MCF 10A (cell line): ENCODE data around the gene DNHD1. TPM values are rescaled to one million over a fixed set of nuclear protein-coding genes. Genes with fewer than 3 reads are reported as not detected.

ENCODE experiments used
- BruUV-seq: library from RNA; stranded (reverse); fragments of 400-500 nt; replicated peaks from 2 replicates; lab custom pipeline; 2021; lab: Mats Ljungman, UMichigan
- CTCF ChIA-PET: fragments of 300-600 bp; sonication (Branson Sonifier 250); formaldehyde crosslinking; extraction: SDS; loops from one replicate; lab custom pipeline; 2021; ENCODE audit warnings: antibody characterized with exemption, inconsistent platforms; lab: Yijun Ruan, JAX
- POLR2A ChIA-PET: fragments of 300-600, 350-650 bp; sonication (Branson Sonifier 250); formaldehyde crosslinking; extraction: SDS; loops from one replicate; lab custom pipeline; 2020; ENCODE audit warnings: antibody characterized with exemption, inconsistent platforms; lab: Yijun Ruan, JAX
- DNase-seq: peaks from one replicate; pipeline ENCODE4 v3.0.0-alpha.2; 2018; ENCODE audit not compliant: unreplicated experiment
- H3K27ac Mint-ChIP-seq: one replicate; pipeline ENCODE4 v1.8.0; 2022; ENCODE audit warnings: mild to moderate bottlenecking, low read depth, mixed read lengths; ENCODE audit not compliant: unreplicated experiment
- H3K27me3 Mint-ChIP-seq: one replicate; pipeline ENCODE4 v1.8.0; 2022; ENCODE audit warnings: mixed read lengths; ENCODE audit not compliant: insufficient read depth, unreplicated experiment
- H3K36me3 Mint-ChIP-seq: one replicate; pipeline ENCODE4 v1.8.0; 2022; ENCODE audit warnings: mild to moderate bottlenecking, moderate library complexity, mixed read lengths; ENCODE audit not compliant: insufficient read depth, unreplicated experiment
- H3K4me1 Mint-ChIP-seq: one replicate; pipeline ENCODE4 v1.8.0; 2022; ENCODE audit warnings: mixed read lengths; ENCODE audit not compliant: insufficient read depth, unreplicated experiment
- H3K4me3 Mint-ChIP-seq: one replicate; pipeline ENCODE4 v1.8.0; 2022; ENCODE audit warnings: mild to moderate bottlenecking, moderate library complexity, mixed read lengths; ENCODE audit not compliant: unreplicated experiment
- H3K9me3 Mint-ChIP-seq: one replicate; pipeline ENCODE4 v1.8.0; 2022; ENCODE audit warnings: mixed read lengths; ENCODE audit not compliant: unreplicated experiment
- CTCF ChIP-seq: fragments of 200-600 bp; IDR thresholded peaks from one replicate; pipeline ENCODE4 v1.8.0; 2022; ENCODE audit warnings: antibody characterized with exemption, mild to moderate bottlenecking; ENCODE audit not compliant: unreplicated experiment
- intact Hi-C: fragments of 100-400 bp; cut with micrococcal nuclease; formaldehyde crosslinking; loops from 2 replicates; pipeline ENCODE4 v1.14.1; 2022
- total RNA-seq: library from RNA; stranded (reverse); gene quantifications from 2 replicates; pipeline ENCODE4 v1.2.3, GENCODE V29; 2022

DNHD1 gene
- total RNA-seq, 1 experiment from 2014 or later, result 18.3 TPM

- Mint-ChIP-seq H3K36me3 (peaks cover 7% of the 10 kb centered on the region), H3K27me3 (no peaks in the 10 kb centered on the region), H3K4me3 (no peak overlapping the region), H3K27ac (no peak overlapping the region), H3K4me1 (no peaks in the 10 kb centered on the region), H3K9me3 (no peaks in the 10 kb centered on the region)
- POLR2A ChIA-PET, result interaction anchor here (0.7 kb wide), 1 partner anchor 11 kb away, joined by 3 read pairs; no protein-coding TSS in a partner anchor
- BruUV-seq, result no TSS peak
- no peak for TF ChIP-seq CTCF
- CTCF ChIA-PET, result interaction anchor here (0.7 to 1.0 kb wide), 2 partner anchors 13 to 144 kb away, joined by 3 read pairs; no protein-coding TSS in a partner anchor
- DNase-seq, result no peak
- intact Hi-C loops, result no loop called here
Measured at GRCh38 chr11:6538456-6538855, 41.4 kb downstream of the DNHD1 start.

GRCh38 chr11:6538945-6539344 lies 41.9 kb downstream of the DNHD1 start:
- Mint-ChIP-seq H3K4me3 (no peak overlapping the region), H3K4me1 (no peaks in the 10 kb centered on the region), H3K9me3 (no peaks in the 10 kb centered on the region), H3K27ac (no peak overlapping the region), H3K27me3 (no peaks in the 10 kb centered on the region), H3K36me3 (peaks cover 7% of the 10 kb centered on the region)
- POLR2A ChIA-PET, result interaction anchor here (0.5 kb wide), 1 partner anchor 152 kb away, joined by 4 read pairs; no protein-coding TSS in a partner anchor
- TF ChIP-seq CTCF, result no peak
- no peak for DNase-seq
- CTCF ChIA-PET, result interaction anchor here (0.7 to 3.6 kb wide), 4 partner anchors 7 to 143 kb away, joined by 3 to 26 read pairs (median 3); no protein-coding TSS in a partner anchor
- intact Hi-C loops, result no loop called here
- no TSS peak for BruUV-seq

GRCh38 chr11:6539748-6540268 lies 42.7 kb downstream of the DNHD1 start:
- POLR2A ChIA-PET, result interaction anchor here (0.5 to 1.2 kb wide), 2 partner anchors 9 to 152 kb away, joined by 4 to 6 read pairs; no protein-coding TSS in a partner anchor

GRCh38 chr11:6541356-6541755 lies 44.3 kb downstream of the DNHD1 start:
- Mint-ChIP-seq H3K4me1 (no peaks in the 10 kb centered on the region), H3K27me3 (no peaks in the 10 kb centered on the region), H3K4me3 (no peak overlapping the region), H3K27ac (no peak overlapping the region), H3K9me3 (no peaks in the 10 kb centered on the region), H3K36me3 (peaks cover 9% of the 10 kb centered on the region)
- DNase-seq, result no peak
- TF ChIP-seq CTCF, result no peak
- BruUV-seq, result no TSS peak
- POLR2A ChIA-PET, result no interaction called here
- CTCF ChIA-PET, result interaction anchor here (0.6 to 3.6 kb wide), 6 partner anchors 10 to 168 kb away, joined by 3 to 26 read pairs (median 4); no protein-coding TSS in a partner anchor
- intact Hi-C loops, result no loop called here

More at GRCh38 chr11:6539748-6540268, 42.7 kb downstream of the DNHD1 start:
- peaks cover 14% of the 10 kb centered on the region for H3K36me3 Mint-ChIP-seq
- no peak overlapping the region for H3K4me3 Mint-ChIP-seq
- no peaks in the 10 kb centered on the region for H3K4me1 Mint-ChIP-seq
- TF ChIP-seq CTCF, result no peak
- no peaks in the 10 kb centered on the region for H3K27me3 Mint-ChIP-seq
- intact Hi-C loops, result no loop called here
- no peak for DNase-seq
- no peak overlapping the region for H3K27ac Mint-ChIP-seq
- no peaks in the 10 kb centered on the region for H3K9me3 Mint-ChIP-seq
- CTCF ChIA-PET, result interaction anchor here (0.9 to 3.6 kb wide), 2 partner anchors 8 to 96 kb away, joined by 3 to 26 read pairs; no protein-coding TSS in a partner anchor
- BruUV-seq, result no TSS peak
